Measurements from ENCODE around the gene TIMMDC1. TPM values are rescaled to one million over a fixed set of nuclear protein-coding genes. Genes with fewer than 3 reads are reported as not detected.
A peak's percentile ranks its signal among the peaks of the same experiment; 100 is the strongest.
"Not testable (repeated sequence)": the region's sequence is repeated elsewhere in the genome, so short reads cannot be mapped to it uniquely, and the experiment has no call there.

Gene TIMMDC1
- total RNA-seq, 5 donors from 2014 or later (not counting 1 experiment from before 2014, with no cell fraction given), result 35.9 to 74.3 (median 68.0) TPM

DNA sequence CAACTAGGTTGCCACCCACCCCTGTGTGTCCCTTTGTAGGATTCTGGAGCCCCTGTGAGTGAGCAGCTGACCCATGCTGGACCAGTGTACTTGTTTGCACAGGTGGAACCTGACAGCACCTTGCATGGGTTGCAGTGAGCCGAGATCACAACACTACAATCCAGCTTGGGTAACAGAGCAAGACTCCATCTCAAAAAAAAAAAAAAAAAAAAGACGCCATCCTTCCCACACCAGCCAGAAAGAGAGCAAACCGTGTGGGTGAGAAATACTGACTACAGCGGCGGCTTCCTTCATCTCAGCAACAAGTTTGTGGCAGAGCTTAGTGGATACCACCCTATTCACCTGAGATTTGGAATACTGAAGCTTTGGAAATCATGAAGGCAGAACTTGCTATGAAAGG, 61.8 kb downstream of the TIMMDC1 start:
- Mint-ChIP-seq H3K4me1 (peaks cover 17 to 30% (median 27%) of the 10 kb centered on the region in 3 donors), H3K27ac (no peak overlapping the region), H3K27me3 (peaks cover 0 to 3% of the 10 kb centered on the region in 2 donors), H3K36me3 (no peaks in the 10 kb centered on the region), H3K9me3 (no peaks in the 10 kb centered on the region), H3K4me3 (no peak overlapping the region)
- Histone ChIP-seq H3K9me3 (no peaks in the 10 kb centered on the region), H3K27ac (ENCODE audit: low read length) (no peak overlapping the region), H3K4me3 (ENCODE audit: control insufficient read depth in 1 of 2, extremely low read depth in 1 of 2, low read length in 1 of 2) (no peak overlapping the region), H3K36me3 (ENCODE audit: control insufficient read depth in 2 of 2, extremely low read depth in 1 of 2, insufficient read depth in 1 of 2, low read length in 1 of 2) (no peaks in the 10 kb centered on the region), H3K27me3 (replicated peaks in 1 of 2; ENCODE audit: control insufficient read depth in 2 of 2, extremely low read depth in 1 of 2, insufficient read depth in 2 of 2, low read length in 1 of 2) (no peaks in the 10 kb centered on the region), H3K4me1 (ENCODE audit: control insufficient read depth in 1 of 2, extremely low read depth in 1 of 2, insufficient read depth in 2 of 2, low read length in 2 of 2) (peaks cover 0 to 11% of the 10 kb centered on the region in 2 experiments)
- ATAC-seq (replicated peaks in 1 of 4), result no peak
- ChIA-PET CTCF (interaction anchor here (0.6 to 0.7 kb wide), 2 partner anchors 66 to 263 kb away, joined by 3 to 6 read pairs; no protein-coding TSS in a partner anchor), POLR2A (interaction anchor here in 1 of 2 donors (0.6 kb wide), 1 partner anchor 12 kb away, joined by 5 read pairs; no protein-coding TSS in a partner anchor)
- 100% methylated on average over 1 of the region's 5 CpGs for WGBS (ENCODE audit: insufficient coverage)
- no peak for DNase-seq

DNA sequence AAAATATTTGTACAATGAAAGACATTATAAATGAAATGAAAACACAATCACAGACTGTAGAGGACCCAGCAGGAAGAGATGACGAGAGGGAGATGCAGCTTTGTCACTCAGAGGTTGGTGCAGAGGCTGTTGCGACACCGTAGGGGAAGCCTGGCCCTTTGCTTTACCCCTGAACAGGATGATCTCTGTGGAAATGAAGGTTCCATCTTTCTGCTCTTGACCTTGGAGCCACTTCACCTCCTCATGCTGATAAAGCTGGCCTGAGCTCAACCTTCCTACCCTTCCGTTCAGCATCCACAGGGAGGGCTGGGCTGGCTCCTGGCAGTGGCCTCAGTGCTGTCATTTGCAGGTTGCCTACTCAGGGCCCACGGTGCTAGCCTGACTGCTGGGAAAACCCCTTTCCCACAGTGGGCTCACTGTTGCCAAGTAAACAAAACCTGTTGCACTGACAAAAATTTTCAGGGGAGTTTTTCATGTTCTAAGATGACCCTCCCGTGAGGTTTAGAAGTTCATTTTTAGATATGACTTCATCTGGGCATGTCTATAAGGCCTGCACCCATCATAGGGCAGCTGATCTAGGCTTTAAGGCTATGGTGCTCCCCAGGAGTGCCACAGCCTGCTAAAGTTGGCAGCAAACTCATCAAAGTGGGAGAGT, 64.1 kb downstream of the TIMMDC1 start:
- H3K4me1 ChIP-seq (ENCODE audit: control insufficient read depth in 1 of 2, extremely low read depth in 1 of 2, insufficient read depth in 2 of 2, low read length in 2 of 2), result peaks cover 0 to 11% of the 10 kb centered on the region in 2 experiments
- Mint-ChIP-seq H3K27me3 (peaks cover 0 to 1% of the 10 kb centered on the region in 2 donors), H3K4me1 (peaks cover 12 to 24% (median 17%) of the 10 kb centered on the region in 3 donors), H3K27ac (peak overlapping the region; percentile 71 to 73), H3K9me3 (no peaks in the 10 kb centered on the region), H3K4me3 (no peak overlapping the region), H3K36me3 (no peaks in the 10 kb centered on the region)
- no peaks in the 10 kb centered on the region for H3K9me3 ChIP-seq
- peak overlapping the region; percentile 78 for H3K27ac ChIP-seq (ENCODE audit: low read length)
- POLR2A ChIA-PET, result interaction anchor here (0.5 to 1.3 kb wide), 5 partner anchors 17 to 297 kb away, joined by 3 to 6 read pairs (median 3); partner anchors contain the start of genes ADPRH (in 1 of the 2) and TMEM39A (in 1 of the 2)
- no peaks in the 10 kb centered on the region for H3K36me3 ChIP-seq (ENCODE audit: control insufficient read depth in 2 of 2, extremely low read depth in 1 of 2, insufficient read depth in 1 of 2, low read length in 1 of 2)
- no peaks in the 10 kb centered on the region for H3K27me3 ChIP-seq (replicated peaks in 1 of 2; ENCODE audit: control insufficient read depth in 2 of 2, extremely low read depth in 1 of 2, insufficient read depth in 2 of 2, low read length in 1 of 2)
- 63% methylated on average over 2 of the region's 6 CpGs for WGBS (ENCODE audit: insufficient coverage)
- CTCF ChIA-PET, result no interaction called here
- DNase-seq, result peak in 26 of 35 experiments; percentile 8 to 67 (median 28)
- H3K4me3 ChIP-seq (ENCODE audit: control insufficient read depth in 1 of 2, extremely low read depth in 1 of 2, low read length in 1 of 2), result no peak overlapping the region
- peak; percentile 33 to 83 (median 49) for ATAC-seq (replicated peaks in 1 of 4)

DNA sequence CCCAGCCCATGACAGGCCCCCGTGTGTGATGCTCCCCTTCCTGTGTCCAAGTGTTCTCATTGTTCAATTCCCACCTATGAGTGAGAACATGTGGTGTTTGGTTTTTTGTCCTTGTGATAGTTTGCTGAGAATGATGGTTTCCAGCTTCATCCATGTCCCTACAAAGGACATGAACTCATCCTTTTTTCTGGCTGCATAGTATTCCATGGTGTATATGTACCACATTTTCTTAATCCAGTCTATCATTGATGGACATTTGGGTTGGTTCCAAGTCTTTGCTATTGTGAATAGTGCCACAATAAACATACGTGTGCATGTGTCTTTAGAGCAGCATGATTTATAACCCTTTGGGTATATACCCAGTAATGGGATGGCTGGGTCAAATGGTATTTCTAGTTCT, 65.0 kb downstream of the TIMMDC1 start:
- H3K4me3 ChIP-seq (ENCODE audit: control insufficient read depth in 1 of 2, extremely low read depth in 1 of 2, low read length in 1 of 2); H3K27me3 ChIP-seq (replicated peaks in 1 of 2; ENCODE audit: control insufficient read depth in 2 of 2, extremely low read depth in 1 of 2, insufficient read depth in 2 of 2, low read length in 1 of 2); H3K27ac ChIP-seq (ENCODE audit: low read length); ATAC-seq (replicated peaks in 1 of 4); H3K9me3 Mint-ChIP-seq; H3K9me3 ChIP-seq; H3K27me3 Mint-ChIP-seq; CTCF ChIA-PET; DNase-seq; H3K36me3 ChIP-seq (ENCODE audit: control insufficient read depth in 2 of 2, extremely low read depth in 1 of 2, insufficient read depth in 1 of 2, low read length in 1 of 2); H3K4me3 Mint-ChIP-seq; H3K36me3 Mint-ChIP-seq; H3K27ac Mint-ChIP-seq: not testable (repeated sequence)
- POLR2A ChIA-PET, result interaction anchor here in 1 of 2 donors (0.5 kb wide), 1 partner anchor 298 kb away, joined by 6 read pairs; no protein-coding TSS in a partner anchor
- H3K4me1 ChIP-seq (ENCODE audit: control insufficient read depth in 1 of 2, extremely low read depth in 1 of 2, insufficient read depth in 2 of 2, low read length in 2 of 2), result peaks cover 0 to 11% of the 10 kb centered on the region in 2 experiments
- peaks cover 6 to 16% (median 14%) of the 10 kb centered on the region in 3 donors for H3K4me1 Mint-ChIP-seq
- no CpG with 5 or more reads among the region's 2 CpGs for WGBS (ENCODE audit: insufficient coverage)

DNA sequence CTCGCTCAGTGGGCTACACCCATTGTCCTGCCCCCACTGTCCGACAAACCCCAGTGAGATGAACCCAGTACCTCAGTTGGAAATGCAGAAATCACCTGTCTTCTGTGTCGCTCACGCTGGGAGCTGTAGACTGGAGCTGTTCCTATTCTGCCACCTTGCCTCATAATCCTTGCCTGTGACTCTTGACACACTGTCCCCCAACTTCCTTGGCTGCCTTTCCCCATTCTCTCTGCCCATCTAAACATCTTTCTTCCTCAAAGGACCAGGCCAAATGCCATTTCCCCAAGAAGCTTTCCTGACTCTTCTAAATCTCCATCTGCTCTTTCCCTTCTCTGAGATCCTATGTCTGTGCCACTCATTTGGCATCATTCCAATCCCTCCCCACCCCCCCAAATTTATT, 70.8 kb downstream of the TIMMDC1 start:
- no peaks in the 10 kb centered on the region for H3K36me3 ChIP-seq (ENCODE audit: control insufficient read depth in 2 of 2, extremely low read depth in 1 of 2, insufficient read depth in 1 of 2, low read length in 1 of 2)
- H3K9me3 ChIP-seq, result no peaks in the 10 kb centered on the region
- Mint-ChIP-seq H3K4me1 (no peaks in the 10 kb centered on the region), H3K9me3 (no peaks in the 10 kb centered on the region), H3K36me3 (no peaks in the 10 kb centered on the region), H3K4me3 (no peak overlapping the region), H3K27ac (no peak overlapping the region), H3K27me3 (peaks cover 14 to 16% of the 10 kb centered on the region in 2 donors)
- DNase-seq (no peak), ATAC-seq (replicated peaks in 1 of 4) (no peak)
- H3K27ac ChIP-seq (ENCODE audit: low read length), result no peak overlapping the region
- H3K27me3 ChIP-seq (replicated peaks in 1 of 2; ENCODE audit: control insufficient read depth in 2 of 2, extremely low read depth in 1 of 2, insufficient read depth in 2 of 2, low read length in 1 of 2), result peaks cover 0 to 4% of the 10 kb centered on the region in 2 experiments
- no peaks in the 10 kb centered on the region for H3K4me1 ChIP-seq (ENCODE audit: control insufficient read depth in 1 of 2, extremely low read depth in 1 of 2, insufficient read depth in 2 of 2, low read length in 2 of 2)
- 95% methylated on average over 4 of the region's 4 CpGs for WGBS (ENCODE audit: insufficient coverage)
- ChIA-PET POLR2A (no interaction called here), CTCF (no interaction called here)
- no peak overlapping the region for H3K4me3 ChIP-seq (ENCODE audit: control insufficient read depth in 1 of 2, extremely low read depth in 1 of 2, low read length in 1 of 2)

DNA sequence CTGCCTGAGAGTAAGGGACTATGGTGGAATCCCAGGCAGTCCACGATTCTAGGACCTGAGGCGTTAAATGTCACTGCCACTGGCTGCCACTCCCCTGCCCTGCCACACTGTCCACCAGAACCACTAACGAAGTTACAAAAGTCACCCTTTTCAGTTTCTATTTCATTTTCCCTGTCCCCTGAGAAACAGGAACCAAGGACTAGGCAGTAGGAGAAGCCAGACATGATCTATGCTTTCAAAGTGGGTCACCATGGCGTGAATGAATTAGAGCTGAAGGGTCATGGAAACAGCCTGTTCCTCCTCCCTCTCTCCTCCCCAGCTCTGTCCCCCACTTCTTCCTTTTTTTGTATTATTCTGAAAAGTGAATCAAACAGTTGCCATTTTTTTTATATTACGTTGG, 71.9 kb downstream of the TIMMDC1 start:
- Histone ChIP-seq H3K27ac (ENCODE audit: low read length) (no peak overlapping the region), H3K36me3 (ENCODE audit: control insufficient read depth in 2 of 2, extremely low read depth in 1 of 2, insufficient read depth in 1 of 2, low read length in 1 of 2) (no peaks in the 10 kb centered on the region), H3K4me1 (ENCODE audit: control insufficient read depth in 1 of 2, extremely low read depth in 1 of 2, insufficient read depth in 2 of 2, low read length in 2 of 2) (no peaks in the 10 kb centered on the region), H3K4me3 (ENCODE audit: control insufficient read depth in 1 of 2, extremely low read depth in 1 of 2, low read length in 1 of 2) (no peak overlapping the region), H3K27me3 (replicated peaks in 1 of 2; ENCODE audit: control insufficient read depth in 2 of 2, extremely low read depth in 1 of 2, insufficient read depth in 2 of 2, low read length in 1 of 2) (peaks cover 0 to 4% of the 10 kb centered on the region in 2 experiments), H3K9me3 (no peaks in the 10 kb centered on the region)
- Mint-ChIP-seq H3K27ac (no peak overlapping the region), H3K9me3 (no peaks in the 10 kb centered on the region), H3K4me3 (no peak overlapping the region), H3K4me1 (no peaks in the 10 kb centered on the region), H3K27me3 (peaks cover 14 to 16% of the 10 kb centered on the region in 2 donors), H3K36me3 (no peaks in the 10 kb centered on the region)
- CTCF ChIA-PET, result no interaction called here
- WGBS (ENCODE audit: insufficient coverage), result 49% methylated on average over 3 of the region's 5 CpGs
- ATAC-seq (replicated peaks in 1 of 4) (no peak), DNase-seq (peak in 1 of 35 experiments; percentile 5)
- POLR2A ChIA-PET, result interaction anchor here in 1 of 2 donors (0.7 kb wide), 1 partner anchor 9 kb away, joined by 3 read pairs; no protein-coding TSS in a partner anchor

DNA sequence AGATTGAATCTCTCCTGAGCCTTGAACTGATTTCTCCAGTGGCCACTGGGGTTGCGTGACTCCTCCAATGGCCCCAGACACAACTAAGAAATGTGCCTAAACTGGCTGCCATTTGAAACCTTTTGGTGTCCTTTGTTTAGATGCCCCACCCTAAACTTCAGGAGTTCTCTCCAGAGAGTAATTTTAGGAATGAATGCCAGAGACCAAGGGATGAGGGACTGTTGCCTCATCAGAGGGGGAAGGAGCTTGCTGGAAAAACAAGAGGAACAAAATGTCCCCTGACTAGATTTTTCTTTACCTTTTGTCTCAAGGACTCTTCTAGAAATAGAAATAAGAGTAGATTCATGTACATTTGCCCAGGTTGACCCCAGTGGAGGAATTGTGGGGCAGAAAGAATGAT, 72.9 kb downstream of the TIMMDC1 start:
- no peak overlapping the region for H3K27ac Mint-ChIP-seq
- no CpG with 5 or more reads among the region's 1 CpG for WGBS (ENCODE audit: insufficient coverage)
- H3K36me3 ChIP-seq (ENCODE audit: control insufficient read depth in 2 of 2, extremely low read depth in 1 of 2, insufficient read depth in 1 of 2, low read length in 1 of 2), result no peaks in the 10 kb centered on the region

More for the DNA sequence above, 72.9 kb downstream of the TIMMDC1 start:
- H3K4me3 Mint-ChIP-seq, result no peak overlapping the region
- ChIA-PET POLR2A (no interaction called here), CTCF (no interaction called here)
- Histone ChIP-seq H3K4me3 (ENCODE audit: control insufficient read depth in 1 of 2, extremely low read depth in 1 of 2, low read length in 1 of 2) (no peak overlapping the region), H3K9me3 (no peaks in the 10 kb centered on the region), H3K27ac (ENCODE audit: low read length) (no peak overlapping the region), H3K27me3 (replicated peaks in 1 of 2; ENCODE audit: control insufficient read depth in 2 of 2, extremely low read depth in 1 of 2, insufficient read depth in 2 of 2, low read length in 1 of 2) (peaks cover 0 to 4% of the 10 kb centered on the region in 2 experiments), H3K4me1 (ENCODE audit: control insufficient read depth in 1 of 2, extremely low read depth in 1 of 2, insufficient read depth in 2 of 2, low read length in 2 of 2) (no peaks in the 10 kb centered on the region)
- no peaks in the 10 kb centered on the region for H3K4me1 Mint-ChIP-seq
- H3K9me3 Mint-ChIP-seq, result no peaks in the 10 kb centered on the region
- peaks cover 14 to 16% of the 10 kb centered on the region in 2 donors for H3K27me3 Mint-ChIP-seq
- no peak for DNase-seq
- no peak for ATAC-seq (replicated peaks in 1 of 4)
- H3K36me3 Mint-ChIP-seq, result no peaks in the 10 kb centered on the region
